Astrocyte (in vitro differentiated cells and primary cell): ENCODE data around the gene KHSRP. TPM values are rescaled to one million over a fixed set of nuclear protein-coding genes. Genes with fewer than 3 reads are reported as not detected.

Experiments used
- DNase-seq: peaks from one replicate; pipeline ENCODE4 v3.0.0-alpha.2; 2010; ENCODE audit warnings: low read depth
- FAIRE-seq: peaks from 2 replicates; lab custom pipeline; 2011; peaks lifted over from hg19 to GRCh38; lab: Jason Lieb, UNC
- H2AFZ ChIP-seq: 2 replicates; pipeline ENCODE4 v1.6.0; 2012; ENCODE audit warnings: low read depth, low read length, inconsistent platforms
- H3K27ac ChIP-seq: 2 replicates; pipeline ENCODE4 v1.5.1; 2011; ENCODE audit warnings: low read depth, low read length, inconsistent platforms
- H3K27me3 ChIP-seq: 2 replicates; pipeline ENCODE4 v1.6.0; 2011; ENCODE audit warnings: low read length, inconsistent platforms; ENCODE audit not compliant: insufficient read depth
- H3K36me3 ChIP-seq: 2 replicates; pipeline ENCODE4 v1.5.1; 2011; ENCODE audit warnings: low read length, inconsistent platforms; ENCODE audit not compliant: insufficient read depth
- H3K4me1 ChIP-seq: 2 replicates; pipeline ENCODE4 v1.5.1; 2011; ENCODE audit warnings: low read length, inconsistent platforms; ENCODE audit not compliant: insufficient read depth
- H3K4me2 ChIP-seq: 2 replicates; pipeline ENCODE4 v1.6.0; 2012; ENCODE audit warnings: low read length, inconsistent platforms
- H3K4me3 ChIP-seq: 2 replicates; pipeline ENCODE4 v1.5.1; 2011; ENCODE audit warnings: low read depth, mild to moderate bottlenecking, low read length, inconsistent platforms; ENCODE audit not compliant: insufficient read depth
- H3K79me2 ChIP-seq: 2 replicates; pipeline ENCODE4 v1.6.0; 2012; ENCODE audit warnings: mild to moderate bottlenecking, low read length, inconsistent platforms; ENCODE audit not compliant: insufficient read depth
- H3K9ac ChIP-seq: 2 replicates; pipeline ENCODE4 v1.6.0; 2012; ENCODE audit warnings: mild to moderate bottlenecking, low read length, inconsistent platforms
- H3K9me3 ChIP-seq: 2 replicates; pipeline ENCODE4 v1.5.1; 2012; ENCODE audit warnings: low read depth, mild to moderate bottlenecking, low read length, inconsistent platforms; ENCODE audit not compliant: insufficient read depth
- H4K20me1 ChIP-seq: 2 replicates; pipeline ENCODE4 v1.6.0; 2012; ENCODE audit warnings: low read length, inconsistent platforms; ENCODE audit not compliant: insufficient read depth
- H3K27ac Mint-ChIP-seq: one replicate; pipeline ENCODE4 v1.8.0; 2021; ENCODE audit warnings: mild to moderate bottlenecking, mixed read lengths; ENCODE audit not compliant: unreplicated experiment
- H3K27me3 Mint-ChIP-seq: one replicate; pipeline ENCODE4 v1.8.0; 2021; ENCODE audit warnings: low read depth, mixed read lengths; ENCODE audit not compliant: unreplicated experiment
- H3K36me3 Mint-ChIP-seq: one replicate; pipeline ENCODE4 v1.8.0; 2021; ENCODE audit warnings: low read depth, mixed read lengths; ENCODE audit not compliant: unreplicated experiment
- H3K4me1 Mint-ChIP-seq: one replicate; pipeline ENCODE4 v1.8.0; 2021; ENCODE audit warnings: low read depth, mixed read lengths; ENCODE audit not compliant: unreplicated experiment
- H3K4me3 Mint-ChIP-seq: one replicate; pipeline ENCODE4 v1.8.0; 2021; ENCODE audit warnings: mild to moderate bottlenecking, moderate library complexity, mixed read lengths; ENCODE audit not compliant: unreplicated experiment
- H3K9me3 Mint-ChIP-seq: one replicate; pipeline ENCODE4 v1.8.0; 2021; ENCODE audit warnings: mild to moderate bottlenecking, mixed read lengths; ENCODE audit not compliant: unreplicated experiment
- EZH2 ChIP-seq: IDR thresholded peaks from 2 replicates; pipeline ENCODE4 v1.6.1; 2012; ENCODE audit warnings: mild to moderate bottlenecking, low read length, inconsistent platforms; ENCODE audit not compliant: insufficient read depth
- total RNA-seq: library from RNA; stranded (reverse); gene quantifications from 2 replicates; pipeline ENCODE4 v1.2.1, GENCODE V29; 2021
- TF ChIP-seq, protein P1 (sequence below): IDR thresholded peaks from 2 replicates; pipeline ENCODE4 v1.5.1; 2011; ENCODE audit warnings: low read depth, mild to moderate bottlenecking, inconsistent platforms, low read length, moderate library complexity; ENCODE audit not compliant: insufficient read depth

The KHSRP gene
- total RNA-seq, 1 donor from 2014 or later: 297 TPM

GRCh38 chr19:6415591-6416190, 8.9 kb downstream of the KHSRP start:
- DNase-seq (no peak), FAIRE-seq (no peak)
- H3K4me3 ChIP-seq: no peak overlapping the region
- no peak overlapping the region for H3K27ac Mint-ChIP-seq
- H3K9me3 Mint-ChIP-seq: no peaks in the 10 kb centered on the region
- no peak overlapping the region for H2AFZ ChIP-seq
- no peaks in the 10 kb centered on the region for H3K9me3 ChIP-seq
- H3K4me2 ChIP-seq: no peak overlapping the region
- no peaks in the 10 kb centered on the region for H3K27me3 Mint-ChIP-seq
- H3K9ac ChIP-seq: no peak overlapping the region
- H3K79me2 ChIP-seq: peaks cover 30% of the 10 kb centered on the region
- H3K27ac ChIP-seq: no peak overlapping the region
- no peaks in the 10 kb centered on the region for H3K4me1 ChIP-seq
- H3K4me3 Mint-ChIP-seq: no peak overlapping the region
- H3K4me1 Mint-ChIP-seq: no peaks in the 10 kb centered on the region
- H3K36me3 Mint-ChIP-seq: peaks cover 5% of the 10 kb centered on the region
- H4K20me1 ChIP-seq: peaks cover 45% of the 10 kb centered on the region
- TF ChIP-seq EZH2: no peak
- TF ChIP-seq, protein P1, sequence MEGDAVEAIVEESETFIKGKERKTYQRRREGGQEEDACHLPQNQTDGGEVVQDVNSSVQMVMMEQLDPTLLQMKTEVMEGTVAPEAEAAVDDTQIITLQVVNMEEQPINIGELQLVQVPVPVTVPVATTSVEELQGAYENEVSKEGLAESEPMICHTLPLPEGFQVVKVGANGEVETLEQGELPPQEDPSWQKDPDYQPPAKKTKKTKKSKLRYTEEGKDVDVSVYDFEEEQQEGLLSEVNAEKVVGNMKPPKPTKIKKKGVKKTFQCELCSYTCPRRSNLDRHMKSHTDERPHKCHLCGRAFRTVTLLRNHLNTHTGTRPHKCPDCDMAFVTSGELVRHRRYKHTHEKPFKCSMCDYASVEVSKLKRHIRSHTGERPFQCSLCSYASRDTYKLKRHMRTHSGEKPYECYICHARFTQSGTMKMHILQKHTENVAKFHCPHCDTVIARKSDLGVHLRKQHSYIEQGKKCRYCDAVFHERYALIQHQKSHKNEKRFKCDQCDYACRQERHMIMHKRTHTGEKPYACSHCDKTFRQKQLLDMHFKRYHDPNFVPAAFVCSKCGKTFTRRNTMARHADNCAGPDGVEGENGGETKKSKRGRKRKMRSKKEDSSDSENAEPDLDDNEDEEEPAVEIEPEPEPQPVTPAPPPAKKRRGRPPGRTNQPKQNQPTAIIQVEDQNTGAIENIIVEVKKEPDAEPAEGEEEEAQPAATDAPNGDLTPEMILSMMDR: no peak
- H3K27me3 ChIP-seq: no peaks in the 10 kb centered on the region
- H3K36me3 ChIP-seq: peaks cover 16% of the 10 kb centered on the region

GRCh38 chr19:6414793-6415590, 9.6 kb downstream of the KHSRP start:
- H3K79me2 ChIP-seq: peaks cover 23% of the 10 kb centered on the region
- H3K4me1 ChIP-seq: no peaks in the 10 kb centered on the region
- H3K4me2 ChIP-seq: no peak overlapping the region
- H3K4me3 Mint-ChIP-seq: no peak overlapping the region
- no peak overlapping the region for H3K9ac ChIP-seq
- no peak overlapping the region for H3K27ac ChIP-seq
- H3K36me3 ChIP-seq: peaks cover 10% of the 10 kb centered on the region
- DNase-seq: no peak
- H3K27ac Mint-ChIP-seq: no peak overlapping the region
- H3K4me1 Mint-ChIP-seq: no peaks in the 10 kb centered on the region
- H3K4me3 ChIP-seq: no peak overlapping the region
- H3K27me3 ChIP-seq: no peaks in the 10 kb centered on the region
- no peaks in the 10 kb centered on the region for H3K27me3 Mint-ChIP-seq
- H4K20me1 ChIP-seq: peaks cover 38% of the 10 kb centered on the region
- H3K9me3 ChIP-seq: no peaks in the 10 kb centered on the region
- TF ChIP-seq, protein P1: no peak
- TF ChIP-seq EZH2: no peak
- H2AFZ ChIP-seq: no peak overlapping the region
- no peaks in the 10 kb centered on the region for H3K36me3 Mint-ChIP-seq
- FAIRE-seq: no peak
- no peaks in the 10 kb centered on the region for H3K9me3 Mint-ChIP-seq
